ENCODE data around the gene CHST10. TPM values are rescaled to one million over a fixed set of nuclear protein-coding genes. Genes with fewer than 3 reads are reported as not detected.
A peak's percentile ranks its signal among the peaks of the same experiment; 100 is the strongest.

The CHST10 gene
- polyA plus RNA-seq, 4 donors, result 0.27 to 3.3 (median 2.3) TPM; not detected in 1

DNA sequence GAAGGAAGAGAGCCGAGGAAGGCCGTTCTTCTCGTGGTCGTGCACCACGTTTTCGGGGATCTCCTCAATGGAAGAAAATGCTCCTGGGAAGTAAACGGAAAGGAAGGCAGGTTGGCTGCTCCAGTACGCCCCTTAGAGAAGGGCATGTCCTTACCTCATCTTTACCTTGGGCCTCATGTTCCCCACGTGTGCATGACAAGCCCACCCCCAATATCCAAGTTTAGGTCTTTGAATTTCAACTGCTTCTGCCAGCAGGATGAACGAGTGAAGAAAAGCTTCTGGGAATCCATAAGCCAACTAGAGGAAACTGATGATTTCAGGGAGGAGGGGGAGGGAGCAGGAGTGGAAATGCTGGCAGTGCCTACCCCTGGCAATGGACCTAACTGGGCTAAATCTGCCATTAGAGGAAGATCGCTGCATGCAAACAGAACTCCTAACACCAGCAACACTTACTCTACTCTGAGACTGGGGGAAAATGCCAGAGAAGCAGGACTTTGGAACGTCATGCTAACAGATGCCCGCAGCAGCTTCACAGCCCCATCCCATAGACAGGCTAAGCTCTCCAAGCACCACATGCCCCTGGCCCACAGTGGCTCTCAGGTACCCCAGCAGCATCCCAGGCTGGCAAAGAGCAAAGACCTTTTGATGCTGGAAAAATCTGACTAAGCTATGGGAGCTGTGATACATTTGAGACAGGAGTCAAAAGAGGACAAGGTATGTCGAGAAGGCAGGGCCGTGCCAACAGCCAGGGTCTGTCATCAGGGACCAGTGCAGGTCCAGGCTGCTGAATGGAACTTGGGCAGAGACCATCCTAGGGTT is 21.7 kb downstream of the CHST10 start:
- Histone ChIP-seq H3K36me3 (ENCODE audit: control insufficient read depth in 3 of 3, insufficient read depth in 2 of 3, low read depth in 1 of 3, low read length in 3 of 3) (peaks cover 0 to 36% (median 3%) of the 10 kb centered on the region in 3 donors), H3K27me3 (ENCODE audit: control insufficient read depth in 3 of 3, insufficient read depth in 3 of 3, low read length in 3 of 3) (no peaks in the 10 kb centered on the region), H3K9me3 (ENCODE audit: control insufficient read depth in 2 of 2, insufficient read depth in 1 of 2, low read depth in 1 of 2, low read length in 1 of 2) (no peaks in the 10 kb centered on the region), H3K27ac (ENCODE audit: low read depth in 1 of 3, low read length in 2 of 3) (no peak overlapping the region), H3K4me3 (ENCODE audit: low read depth in 1 of 3, low read length in 3 of 3) (no peak overlapping the region), H3K4me1 (ENCODE audit: control insufficient read depth in 3 of 3, insufficient read depth in 2 of 3, low read depth in 1 of 3, low read length in 2 of 3) (no peaks in the 10 kb centered on the region)
- FAIRE-seq (no peak), DNase-seq (no peak)
- 86 to 90% (median 89%) methylated on average over 15 of the region's 15 CpGs for WGBS, 3 donors

DNA sequence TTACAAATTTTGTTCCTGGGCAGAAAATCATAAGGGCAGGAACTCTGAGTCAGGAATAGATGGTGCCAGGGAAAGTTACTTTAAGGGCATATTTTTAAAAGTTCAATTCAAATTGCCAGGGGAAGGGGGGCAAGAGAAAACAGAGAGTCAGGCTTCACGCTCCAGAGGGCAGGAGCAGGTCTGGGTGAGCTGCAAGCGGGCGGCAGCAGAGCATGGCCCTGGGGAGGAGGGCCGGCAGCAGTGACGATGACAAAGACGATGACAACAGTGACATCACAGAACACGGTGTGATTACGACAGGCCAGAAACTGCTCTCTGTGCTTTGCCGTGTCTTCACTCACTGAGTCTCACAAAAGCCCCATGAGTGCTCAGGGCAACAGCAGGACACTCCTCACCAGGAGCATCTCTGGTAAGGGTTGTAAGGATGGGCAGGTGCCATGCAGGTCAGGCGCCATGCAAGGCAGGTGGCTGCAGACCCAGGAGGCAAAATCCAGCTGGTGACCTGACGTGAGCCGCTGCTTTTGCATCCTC is 23.3 kb downstream of the CHST10 start:
- no peaks in the 10 kb centered on the region for H3K9me3 ChIP-seq (ENCODE audit: control insufficient read depth in 2 of 2, insufficient read depth in 1 of 2, low read depth in 1 of 2, low read length in 1 of 2)
- peaks cover 0 to 36% (median 3%) of the 10 kb centered on the region in 3 donors for H3K36me3 ChIP-seq (ENCODE audit: control insufficient read depth in 3 of 3, insufficient read depth in 2 of 3, low read depth in 1 of 3, low read length in 3 of 3)
- H3K4me1 ChIP-seq (ENCODE audit: control insufficient read depth in 3 of 3, insufficient read depth in 2 of 3, low read depth in 1 of 3, low read length in 2 of 3), result no peaks in the 10 kb centered on the region
- no peak for DNase-seq
- no peak overlapping the region for H3K27ac ChIP-seq (ENCODE audit: low read depth in 1 of 3, low read length in 2 of 3)
- FAIRE-seq, result no peak
- no peaks in the 10 kb centered on the region for H3K27me3 ChIP-seq (ENCODE audit: control insufficient read depth in 3 of 3, insufficient read depth in 3 of 3, low read length in 3 of 3)
- WGBS, 3 donors, result 85 to 89% (median 88%) methylated on average over 12 of the region's 12 CpGs
- no peak overlapping the region for H3K4me3 ChIP-seq (ENCODE audit: low read depth in 1 of 3, low read length in 3 of 3)

DNA sequence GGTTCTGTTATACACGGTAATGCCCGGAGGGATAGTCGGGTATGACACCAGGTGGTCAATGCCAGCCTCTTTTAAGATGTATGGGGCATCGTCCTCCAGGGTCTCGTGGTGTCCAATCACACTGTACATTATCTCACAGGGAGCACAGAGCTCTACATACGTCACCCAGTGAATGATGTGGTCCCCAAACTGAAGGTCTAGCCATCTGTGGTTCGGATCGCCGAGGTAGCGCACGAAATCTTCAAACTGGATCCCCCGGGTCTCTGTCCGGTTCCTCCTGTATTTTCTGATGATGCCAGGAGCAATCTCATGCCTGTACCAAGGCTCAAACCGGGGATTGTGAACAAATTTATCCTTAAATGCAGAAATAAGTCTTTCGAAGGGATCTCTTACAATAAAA is 24.1 kb downstream of the CHST10 start:
- Histone ChIP-seq H3K36me3 (ENCODE audit: control insufficient read depth in 3 of 3, insufficient read depth in 2 of 3, low read depth in 1 of 3, low read length in 3 of 3) (peaks cover 0 to 36% (median 3%) of the 10 kb centered on the region in 3 donors), H3K4me3 (ENCODE audit: low read depth in 1 of 3, low read length in 3 of 3) (no peak overlapping the region), H3K9me3 (ENCODE audit: control insufficient read depth in 2 of 2, insufficient read depth in 1 of 2, low read depth in 1 of 2, low read length in 1 of 2) (no peaks in the 10 kb centered on the region), H3K27me3 (ENCODE audit: control insufficient read depth in 3 of 3, insufficient read depth in 3 of 3, low read length in 3 of 3) (no peaks in the 10 kb centered on the region), H3K4me1 (ENCODE audit: control insufficient read depth in 3 of 3, insufficient read depth in 2 of 3, low read depth in 1 of 3, low read length in 2 of 3) (no peaks in the 10 kb centered on the region), H3K27ac (ENCODE audit: low read depth in 1 of 3, low read length in 2 of 3) (no peak overlapping the region)
- FAIRE-seq (no peak), DNase-seq (no peak)
- WGBS, 3 donors, result 93 to 95% (median 94%) methylated on average over 15 of the region's 15 CpGs

DNA sequence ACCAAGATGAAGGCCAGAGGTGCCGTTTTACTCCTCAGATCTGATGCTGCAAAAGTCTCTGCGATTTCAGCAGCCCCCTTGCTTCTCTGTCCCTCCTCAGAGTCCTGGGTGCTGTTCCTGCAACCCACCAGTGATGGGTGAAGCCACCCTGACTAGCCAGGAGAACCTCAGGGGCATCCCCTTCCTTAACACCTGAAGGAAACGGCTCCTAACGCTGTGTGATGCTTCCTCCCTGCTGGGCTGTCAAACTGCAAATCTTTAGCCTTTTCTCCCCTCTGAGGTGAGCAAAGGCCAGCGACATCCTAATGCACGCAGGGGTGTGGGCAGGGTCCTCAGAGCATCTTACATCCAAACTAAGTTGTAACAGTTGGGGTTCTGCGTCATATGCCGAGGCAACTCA is 24.8 kb downstream of the CHST10 start:
- Histone ChIP-seq H3K4me3 (ENCODE audit: low read depth in 1 of 3, low read length in 3 of 3) (no peak overlapping the region), H3K36me3 (ENCODE audit: control insufficient read depth in 3 of 3, insufficient read depth in 2 of 3, low read depth in 1 of 3, low read length in 3 of 3) (peaks cover 0 to 32% (median 3%) of the 10 kb centered on the region in 3 donors), H3K9me3 (ENCODE audit: control insufficient read depth in 2 of 2, insufficient read depth in 1 of 2, low read depth in 1 of 2, low read length in 1 of 2) (no peaks in the 10 kb centered on the region), H3K27me3 (ENCODE audit: control insufficient read depth in 3 of 3, insufficient read depth in 3 of 3, low read length in 3 of 3) (no peaks in the 10 kb centered on the region), H3K27ac (ENCODE audit: low read depth in 1 of 3, low read length in 2 of 3) (no peak overlapping the region), H3K4me1 (ENCODE audit: control insufficient read depth in 3 of 3, insufficient read depth in 2 of 3, low read depth in 1 of 3, low read length in 2 of 3) (no peaks in the 10 kb centered on the region)
- 91 to 94% (median 92%) methylated on average over 8 of the region's 8 CpGs for WGBS, 3 donors
- DNase-seq (no peak), FAIRE-seq (no peak)

DNA sequence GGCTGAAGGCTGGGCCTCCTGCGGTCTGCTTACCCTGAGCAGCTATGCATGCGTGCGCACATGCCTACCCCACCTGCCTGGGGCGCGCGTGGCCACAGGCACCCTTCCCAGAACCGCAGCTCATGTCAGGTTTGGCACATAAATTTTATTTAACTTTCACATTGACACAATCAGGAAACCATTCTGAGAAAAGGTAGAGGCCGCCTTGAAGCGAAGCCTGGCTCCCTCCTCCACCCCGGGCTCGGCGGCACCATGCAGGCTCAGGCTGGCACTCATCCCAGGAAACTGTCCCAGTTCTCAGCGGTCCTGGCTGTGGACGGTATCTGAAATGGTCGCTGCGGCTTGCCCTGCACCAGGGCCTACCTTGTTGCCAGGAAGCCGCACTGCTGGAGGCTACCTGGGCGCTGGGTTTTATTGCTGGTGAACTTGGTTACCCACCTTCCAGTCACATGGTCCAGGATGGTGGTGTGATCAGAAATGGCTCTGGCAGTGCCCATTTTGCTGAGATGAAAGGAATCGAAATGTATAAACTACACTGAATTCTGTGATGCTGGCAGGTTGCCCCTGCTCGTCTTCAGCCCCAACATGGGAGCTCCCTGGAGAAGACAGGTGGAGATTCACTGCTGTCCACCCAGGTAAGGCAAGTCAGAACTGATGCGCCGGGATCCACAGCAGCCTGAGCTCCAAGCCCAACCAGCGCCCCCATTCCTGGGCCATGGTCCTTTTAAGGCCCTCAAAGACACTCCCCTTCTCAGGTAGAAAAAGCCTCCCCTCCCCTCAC is 25.5 kb downstream of the CHST10 start:
- Histone ChIP-seq H3K27ac (ENCODE audit: low read depth in 1 of 3, low read length in 2 of 3) (no peak overlapping the region), H3K4me3 (ENCODE audit: low read depth in 1 of 3, low read length in 3 of 3) (no peak overlapping the region), H3K36me3 (ENCODE audit: control insufficient read depth in 3 of 3, insufficient read depth in 2 of 3, low read depth in 1 of 3, low read length in 3 of 3) (peaks cover 0 to 26% (median 3%) of the 10 kb centered on the region in 3 donors), H3K27me3 (ENCODE audit: control insufficient read depth in 3 of 3, insufficient read depth in 3 of 3, low read length in 3 of 3) (no peaks in the 10 kb centered on the region), H3K9me3 (ENCODE audit: control insufficient read depth in 2 of 2, insufficient read depth in 1 of 2, low read depth in 1 of 2, low read length in 1 of 2) (no peaks in the 10 kb centered on the region), H3K4me1 (ENCODE audit: control insufficient read depth in 3 of 3, insufficient read depth in 2 of 3, low read depth in 1 of 3, low read length in 2 of 3) (no peaks in the 10 kb centered on the region)
- 86 to 92% (median 88%) methylated on average over 23 of the region's 23 CpGs for WGBS, 3 donors
- DNase-seq (peak in 1 of 2 donors; percentile 3), FAIRE-seq (no peak)

DNA sequence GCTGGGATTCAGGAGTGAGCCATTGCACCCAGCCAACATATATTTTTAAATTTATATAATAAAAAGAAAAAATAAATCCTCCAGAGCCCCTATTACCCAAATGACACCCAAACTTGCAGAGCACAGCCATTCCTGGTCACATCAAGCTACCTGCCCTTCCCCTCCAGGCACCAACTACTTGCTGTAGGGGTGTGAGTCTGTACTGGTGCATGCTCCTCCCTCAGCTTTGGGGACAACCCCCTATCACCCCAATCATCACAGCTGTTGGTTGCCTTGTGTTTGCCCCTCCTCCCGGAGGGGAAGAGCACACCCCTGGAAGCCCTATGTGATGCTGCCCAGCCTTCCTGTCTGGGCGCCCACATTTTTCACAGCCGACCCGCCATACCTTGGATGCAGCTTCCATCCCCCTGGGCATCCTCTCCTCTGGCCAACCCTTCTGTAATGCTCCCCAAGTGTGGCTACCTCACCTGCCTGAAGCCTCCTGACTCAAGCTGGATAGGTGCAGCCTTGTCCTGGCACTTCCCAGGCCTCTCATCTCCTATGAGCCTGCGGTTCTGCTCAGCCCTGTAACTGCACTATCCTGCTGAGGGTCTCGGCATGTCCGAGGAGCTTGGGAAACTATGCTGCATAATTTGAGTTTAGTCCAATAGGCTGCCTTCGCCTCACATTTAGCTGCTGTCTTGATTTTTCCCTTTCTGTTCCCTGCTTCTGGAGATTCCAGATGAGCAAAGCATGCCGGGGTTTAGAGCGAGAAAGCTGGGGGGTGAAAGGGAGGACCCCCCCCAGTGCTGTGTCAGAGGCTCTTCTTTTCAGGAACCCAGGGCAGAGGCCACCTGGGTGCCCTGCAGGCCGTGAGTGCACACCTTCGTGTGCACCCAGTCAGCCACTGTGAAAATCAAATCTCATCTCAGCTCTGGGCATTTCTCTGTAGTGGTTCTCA is 27.2 kb downstream of the CHST10 start:
- Histone ChIP-seq H3K36me3 (ENCODE audit: control insufficient read depth in 3 of 3, insufficient read depth in 2 of 3, low read depth in 1 of 3, low read length in 3 of 3) (peaks cover 0 to 20% (median 3%) of the 10 kb centered on the region in 3 donors), H3K9me3 (ENCODE audit: control insufficient read depth in 2 of 2, insufficient read depth in 1 of 2, low read depth in 1 of 2, low read length in 1 of 2) (no peaks in the 10 kb centered on the region), H3K27me3 (ENCODE audit: control insufficient read depth in 3 of 3, insufficient read depth in 3 of 3, low read length in 3 of 3) (no peaks in the 10 kb centered on the region), H3K27ac (ENCODE audit: low read depth in 1 of 3, low read length in 2 of 3) (no peak overlapping the region), H3K4me1 (ENCODE audit: control insufficient read depth in 3 of 3, insufficient read depth in 2 of 3, low read depth in 1 of 3, low read length in 2 of 3) (no peaks in the 10 kb centered on the region), H3K4me3 (ENCODE audit: low read depth in 1 of 3, low read length in 3 of 3) (no peak overlapping the region)
- FAIRE-seq (no peak), DNase-seq (no peak)
- WGBS, 3 donors, result 85 to 92% (median 91%) methylated on average over 11 to 12 of the region's 12 CpGs

DNA sequence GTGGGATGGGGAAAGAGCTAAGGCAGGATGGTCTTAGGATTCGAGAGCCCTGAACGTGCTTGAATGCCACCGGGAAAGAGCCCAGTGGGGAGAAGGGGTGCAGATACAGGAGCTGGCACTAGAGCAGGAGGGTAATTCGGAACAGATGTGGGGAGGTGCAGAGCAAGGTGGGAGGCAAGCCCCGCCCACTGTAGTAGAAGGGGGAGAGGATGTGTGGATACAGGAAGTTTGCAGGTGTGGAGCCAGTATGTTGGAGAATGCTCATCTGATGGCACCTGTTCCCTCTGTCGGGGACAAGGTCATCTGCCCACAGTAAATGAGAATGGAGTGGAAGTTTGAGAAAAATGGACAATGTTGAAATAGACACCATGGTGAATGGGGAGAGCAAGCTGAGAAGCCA is 28.8 kb downstream of the CHST10 start:
- no peak overlapping the region for H3K4me3 ChIP-seq (ENCODE audit: low read depth in 1 of 3, low read length in 3 of 3)
- no peaks in the 10 kb centered on the region for H3K9me3 ChIP-seq (ENCODE audit: control insufficient read depth in 2 of 2, insufficient read depth in 1 of 2, low read depth in 1 of 2, low read length in 1 of 2)
- no peak for FAIRE-seq
- no peaks in the 10 kb centered on the region for H3K27me3 ChIP-seq (ENCODE audit: control insufficient read depth in 3 of 3, insufficient read depth in 3 of 3, low read length in 3 of 3)
- 83 to 94% (median 90%) methylated on average over 6 of the region's 6 CpGs for WGBS, 3 donors
- no peak for DNase-seq
- H3K27ac ChIP-seq (ENCODE audit: low read depth in 1 of 3, low read length in 2 of 3), result no peak overlapping the region
- no peaks in the 10 kb centered on the region for H3K4me1 ChIP-seq (ENCODE audit: control insufficient read depth in 3 of 3, insufficient read depth in 2 of 3, low read depth in 1 of 3, low read length in 2 of 3)
- peaks cover 0 to 20% (median 3%) of the 10 kb centered on the region in 3 donors for H3K36me3 ChIP-seq (ENCODE audit: control insufficient read depth in 3 of 3, insufficient read depth in 2 of 3, low read depth in 1 of 3, low read length in 3 of 3)

DNA sequence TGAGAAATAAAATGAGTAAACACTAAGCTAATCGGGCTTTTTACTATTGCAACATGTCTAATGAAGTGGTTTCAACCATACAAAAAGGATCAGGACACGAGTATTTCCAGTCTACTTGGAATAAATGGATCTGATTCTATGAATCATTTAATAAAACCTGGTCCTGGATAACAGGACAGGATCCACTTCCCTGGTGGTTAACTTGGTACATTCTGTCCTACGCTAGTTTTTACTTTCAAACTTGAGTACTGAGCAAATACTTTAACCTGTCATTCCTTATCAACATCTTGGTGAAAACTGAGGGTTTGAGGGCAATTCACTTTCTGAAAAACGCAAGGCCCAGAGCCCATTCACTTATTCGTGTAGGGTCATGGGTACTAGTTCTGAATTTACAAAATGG is 33.5 kb downstream of the CHST10 start:
- Histone ChIP-seq H3K36me3 (ENCODE audit: control insufficient read depth in 3 of 3, insufficient read depth in 2 of 3, low read depth in 1 of 3, low read length in 3 of 3) (no peaks in the 10 kb centered on the region), H3K27ac (ENCODE audit: low read depth in 1 of 3, low read length in 2 of 3) (no peak overlapping the region), H3K9me3 (ENCODE audit: control insufficient read depth in 2 of 2, insufficient read depth in 1 of 2, low read depth in 1 of 2, low read length in 1 of 2) (no peaks in the 10 kb centered on the region), H3K4me1 (ENCODE audit: control insufficient read depth in 3 of 3, insufficient read depth in 2 of 3, low read depth in 1 of 3, low read length in 2 of 3) (no peaks in the 10 kb centered on the region), H3K27me3 (ENCODE audit: control insufficient read depth in 3 of 3, insufficient read depth in 3 of 3, low read length in 3 of 3) (no peaks in the 10 kb centered on the region), H3K4me3 (ENCODE audit: low read depth in 1 of 3, low read length in 3 of 3) (no peak overlapping the region)
- FAIRE-seq (no peak), DNase-seq (no peak)
- 73 to 85% (median 79%) methylated on average over 5 of the region's 5 CpGs for WGBS, 3 donors

All from small intestine (tissue), 7 donors.